ENCODE measurements around the gene ADAMTS14.

- no peak for TF ChIP-seq CTCF (conservative IDR thresholded peaks at IDR 0.05; ENCODE audit: low read depth, low read length)
- TF ChIP-seq EZH2 (IDR thresholded peaks at IDR 0.05; ENCODE audit: low read length, unreplicated experiment) = no peak
- no peak for TF ChIP-seq EZH2phosphoT487 (IDR thresholded peaks at IDR 0.05; ENCODE audit: borderline replicate concordance, low read length)
Measured at GRCh38 chr10:70699063-70699658, 26.9 kb downstream of the ADAMTS14 start.

Measured in PC-3 (cell line).